MM.1S (cell line): Measurements from ENCODE around the gene ZNF891.

ENCODE experiments used
- DNase-seq: peaks from one replicate; pipeline ENCODE4 v3.0.0-alpha.2; 2015
- H2AFZ ChIP-seq: fragments of 300-600 bp; sonication (generic); 2 replicates; pipeline ENCODE4 v1.6.0; 2016; ENCODE audit warnings: antibody characterized with exemption, low read length
- H3F3A ChIP-seq: fragments of 300-600 bp; sonication (generic); 2 replicates; pipeline ENCODE4 v1.6.1; 2016; ENCODE audit warnings: mild to moderate bottlenecking, antibody characterized with exemption, low read length, moderate library complexity, mixed read lengths; ENCODE audit not compliant: insufficient read depth
- H3K27ac ChIP-seq: fragments of 300-600 bp; sonication (generic); 2 replicates; pipeline ENCODE4 v1.5.1; 2016; ENCODE audit warnings: mild to moderate bottlenecking, low read length
- H3K27me3 ChIP-seq: fragments of 300-600 bp; sonication (generic); replicated peaks from 2 replicates; pipeline ENCODE4 v1.6.0; 2016; ENCODE audit warnings: low read length; ENCODE audit not compliant: insufficient read depth
- H3K36me3 ChIP-seq: fragments of 300-600 bp; sonication (generic); replicated peaks from 2 replicates; pipeline ENCODE4 v1.6.1; 2016; ENCODE audit warnings: mild to moderate bottlenecking, low read length, mixed read lengths; ENCODE audit not compliant: insufficient read depth
- H3K4me1 ChIP-seq: fragments of 300-600 bp; sonication (generic); 2 replicates; pipeline ENCODE4 v1.6.1; 2016; ENCODE audit warnings: low read length, mixed read lengths
- H3K4me2 ChIP-seq: fragments of 300-600 bp; sonication (generic); 2 replicates; pipeline ENCODE4 v1.6.0; 2016; ENCODE audit warnings: low read depth, low read length
- H3K4me3 ChIP-seq: fragments of 300-600 bp; sonication (generic); 2 replicates; pipeline ENCODE4 v1.5.1; 2016; ENCODE audit warnings: low read length, mixed read lengths
- H3K79me2 ChIP-seq: fragments of 300-600 bp; sonication (generic); 2 replicates; pipeline ENCODE4 v1.6.1; 2016; ENCODE audit warnings: mixed run types, low read length, mixed read lengths
- H3K9ac ChIP-seq: fragments of 300-600 bp; sonication (generic); 2 replicates; pipeline ENCODE4 v1.6.1; 2016; ENCODE audit warnings: low read length, mixed read lengths
- H3K9me2 ChIP-seq: fragments of 300-600 bp; sonication (generic); replicated peaks from 2 replicates; pipeline ENCODE4 v1.6.1; 2016; ENCODE audit warnings: mild to moderate bottlenecking, low read length, mixed read lengths; ENCODE audit not compliant: insufficient read depth
- H3K9me3 ChIP-seq: fragments of 300-600 bp; sonication (generic); replicated peaks from 2 replicates; pipeline ENCODE4 v1.6.1; 2016; ENCODE audit warnings: mild to moderate bottlenecking, low read length, mixed read lengths; ENCODE audit not compliant: insufficient read depth
- H4K20me1 ChIP-seq: fragments of 300-600 bp; sonication (generic); 2 replicates; pipeline ENCODE4 v1.6.1; 2016; ENCODE audit warnings: mild to moderate bottlenecking, low read length, moderate library complexity, mixed read lengths; ENCODE audit not compliant: insufficient read depth
- CTCF ChIP-seq: fragments of 300-600 bp; sonication (generic); IDR thresholded peaks from 2 replicates; pipeline ENCODE4 v1.5.1; 2016; ENCODE audit warnings: antibody characterized with exemption, low read length, mixed read lengths
- EZH2 ChIP-seq: fragments of 300-600 bp; sonication (generic); optimal IDR thresholded peaks from 2 replicates; pipeline ENCODE3; 2017; ENCODE audit warnings: low read depth, mild to moderate bottlenecking, antibody characterized with exemption, low read length, mixed read lengths
- EZH2phosphoT487 ChIP-seq: fragments of 300-600 bp; sonication (generic); IDR thresholded peaks from 2 replicates; pipeline ENCODE4 v1.6.1; 2018; ENCODE audit warnings: antibody characterized with exemption, low read length

Gene ZNF891

GRCh38 chr12:133107121-133107520, 23.0 kb downstream of the ZNF891 start:
- no peaks in the 10 kb centered on the region for H3K79me2 ChIP-seq
- H3F3A ChIP-seq: no peaks in the 10 kb centered on the region
- H3K9ac ChIP-seq: no peak overlapping the region
- no peaks in the 10 kb centered on the region for H3K9me2 ChIP-seq
- TF ChIP-seq CTCF (no peak), EZH2phosphoT487 (no peak), EZH2 (no peak)
- H4K20me1 ChIP-seq: no peaks in the 10 kb centered on the region
- no peak overlapping the region for H3K4me2 ChIP-seq
- H3K27ac ChIP-seq: no peak overlapping the region
- H3K36me3 ChIP-seq: no peaks in the 10 kb centered on the region; the same call in 1 of the 2 replicates
- no peak overlapping the region for H2AFZ ChIP-seq
- H3K4me3 ChIP-seq: no peak overlapping the region
- no peaks in the 10 kb centered on the region for H3K4me1 ChIP-seq
- H3K9me3 ChIP-seq: no peaks in the 10 kb centered on the region
- no peaks in the 10 kb centered on the region for H3K27me3 ChIP-seq
- DNase-seq: no peak

GRCh38 chr12:133106253-133106652, 23.8 kb downstream of the ZNF891 start:
- Histone ChIP-seq H3K4me3 (no peak overlapping the region), H3K4me1 (no peaks in the 10 kb centered on the region), H3K27ac (no peak overlapping the region), H4K20me1 (no peaks in the 10 kb centered on the region), H3K9ac (no peak overlapping the region), H3K9me3 (no peaks in the 10 kb centered on the region), H3K36me3 (no peaks in the 10 kb centered on the region; the same call in 1 of the 2 replicates), H3K4me2 (no peak overlapping the region), H3F3A (no peaks in the 10 kb centered on the region), H2AFZ (no peak overlapping the region), H3K9me2 (no peaks in the 10 kb centered on the region), H3K27me3 (no peaks in the 10 kb centered on the region), H3K79me2 (no peaks in the 10 kb centered on the region)
- TF ChIP-seq CTCF (no peak), EZH2phosphoT487 (no peak), EZH2 (no peak)
- DNase-seq: no peak

GRCh38 chr12:133105620-133106019, 24.5 kb downstream of the ZNF891 start:
- TF ChIP-seq CTCF (no peak), EZH2phosphoT487 (no peak), EZH2 (no peak)
- no peak for DNase-seq
- no peak overlapping the region for H3K4me3 ChIP-seq

More at GRCh38 chr12:133105620-133106019, 24.5 kb downstream of the ZNF891 start:
- Histone ChIP-seq H3K36me3 (no peaks in the 10 kb centered on the region; the same call in 1 of the 2 replicates), H3K4me2 (no peak overlapping the region), H3K27ac (no peak overlapping the region), H3K9me3 (no peaks in the 10 kb centered on the region), H4K20me1 (no peaks in the 10 kb centered on the region), H3K9me2 (no peaks in the 10 kb centered on the region), H3K4me1 (no peaks in the 10 kb centered on the region), H3K9ac (no peak overlapping the region), H3F3A (no peaks in the 10 kb centered on the region), H3K27me3 (no peaks in the 10 kb centered on the region), H3K79me2 (no peaks in the 10 kb centered on the region), H2AFZ (no peak overlapping the region)
